ENCODE measurements around the gene AGAP1.
"Not testable (repeated sequence)": the region's sequence is repeated elsewhere in the genome, so short reads cannot be mapped to it uniquely, and the experiment has no call there.

Gene AGAP1

DNA sequence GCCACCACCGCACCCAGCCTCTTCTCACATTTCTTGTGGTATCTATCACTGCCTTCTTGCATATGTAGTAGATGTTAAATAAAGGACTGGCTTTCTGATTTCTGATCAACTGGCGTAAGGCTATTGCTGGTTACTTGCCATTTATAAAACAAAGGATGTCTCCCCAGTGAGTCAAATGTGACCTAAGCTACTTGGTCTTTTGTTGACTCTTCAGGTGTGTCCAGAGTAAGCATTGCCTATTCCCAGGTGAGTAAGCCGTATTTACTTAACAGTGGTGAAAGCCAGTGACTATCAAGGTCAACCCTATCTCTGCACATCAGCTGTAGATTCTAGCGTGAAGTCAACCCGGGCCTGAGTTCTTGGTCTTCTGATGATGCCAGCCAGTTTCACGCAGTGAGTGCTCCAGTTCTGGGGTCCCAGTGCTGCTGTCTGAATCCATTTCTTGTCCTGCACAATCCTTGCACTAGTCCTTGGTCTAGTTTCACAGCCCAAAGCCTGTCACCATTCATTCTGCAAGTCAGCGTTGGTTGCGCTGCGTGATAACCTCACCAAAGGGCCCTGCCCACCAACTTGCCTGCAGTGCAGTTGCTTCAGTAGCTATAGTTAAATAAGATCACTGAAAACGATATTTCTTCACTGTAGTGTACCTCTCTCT, 554.2 kb downstream of the AGAP1 start:
- DNase-seq (ENCODE audit: low read depth in 1 of 2, low spot score in 1 of 2) = no peak

DNA sequence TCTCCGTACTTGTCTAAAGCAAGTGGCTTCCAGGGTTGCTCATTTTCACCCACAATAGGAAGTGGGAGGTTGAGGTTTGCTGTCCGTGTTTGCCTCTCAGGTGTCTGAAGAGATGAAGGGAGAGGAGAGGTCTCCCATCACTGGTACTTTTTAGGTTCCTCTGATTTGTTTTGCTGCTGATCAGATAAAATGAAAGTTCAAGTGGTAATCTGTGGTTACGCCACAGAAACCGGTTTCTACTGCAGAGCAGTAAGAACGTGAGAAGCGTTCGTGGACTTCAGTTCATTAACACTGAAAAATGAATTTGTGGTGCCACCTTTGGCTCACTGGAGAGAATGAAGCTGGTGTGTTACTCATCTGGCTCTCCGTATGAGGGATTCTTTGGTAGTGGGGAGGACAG, 556.1 kb downstream of the AGAP1 start:
- DNase-seq (ENCODE audit: low read depth in 1 of 2, low spot score in 1 of 2) = no peak

DNA sequence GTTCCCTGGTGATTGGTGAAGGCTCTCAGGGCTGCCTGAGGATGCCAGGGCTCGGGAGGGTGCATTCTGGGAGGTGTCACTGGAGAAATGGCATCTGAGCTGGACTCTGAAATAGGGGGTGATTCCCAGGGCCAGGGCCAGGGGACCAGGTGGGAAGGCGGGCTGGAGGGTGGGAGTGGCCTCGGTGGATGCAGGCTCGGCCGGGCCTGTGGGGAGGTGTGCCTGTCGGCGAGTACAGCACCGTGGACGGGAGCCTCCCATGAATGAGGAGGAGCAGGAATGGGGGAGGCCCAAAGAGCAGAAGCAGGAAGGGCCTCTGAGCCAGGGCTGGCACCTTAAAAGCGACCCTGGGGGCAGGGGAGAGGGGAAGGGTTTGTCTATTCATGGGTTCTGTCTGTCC, 557.5 kb downstream of the AGAP1 start:
- DNase-seq (ENCODE audit: low read depth in 1 of 2, low spot score in 1 of 2) = no peak

DNA sequence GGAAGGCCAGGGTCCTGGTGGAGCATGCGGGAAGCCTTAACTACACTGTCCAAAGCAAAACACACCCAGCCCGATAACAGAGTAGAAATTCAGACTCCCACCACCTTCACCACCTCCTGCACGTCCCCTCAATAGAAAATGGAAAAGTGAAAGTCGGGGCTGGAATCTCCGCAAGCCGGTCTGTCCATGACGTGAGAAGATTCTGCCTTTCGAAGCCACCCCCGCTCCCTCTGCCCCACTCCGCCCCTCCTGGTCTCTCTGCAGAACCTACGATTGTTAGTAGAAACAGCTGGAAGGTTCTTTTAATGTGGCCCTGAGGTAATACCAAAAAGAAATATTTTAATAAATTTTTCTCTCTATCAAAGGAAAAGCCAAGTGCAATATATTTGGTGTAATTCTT, 558.0 kb downstream of the AGAP1 start:
- no peak for DNase-seq (ENCODE audit: low read depth in 1 of 2, low spot score in 1 of 2)

DNA sequence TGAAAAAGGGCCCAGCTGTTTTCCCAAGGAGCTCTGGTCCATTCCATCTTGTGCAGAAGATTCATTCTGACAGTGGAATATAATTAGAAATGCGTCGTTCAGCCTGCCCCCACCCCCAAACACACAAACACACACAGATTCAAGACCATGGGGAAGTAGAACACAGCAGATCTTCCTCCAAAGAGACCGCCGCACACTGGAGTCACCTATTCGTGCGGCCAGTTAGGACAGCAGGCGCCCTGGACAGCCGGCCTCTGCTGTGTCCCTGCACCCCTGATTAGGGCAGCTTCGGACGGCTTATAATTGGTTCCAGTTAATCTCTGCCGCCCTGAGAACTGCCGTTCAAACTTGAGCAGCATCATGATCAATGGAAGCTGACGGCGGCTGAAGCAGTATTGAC, 558.4 kb downstream of the AGAP1 start:
- no peak for DNase-seq (ENCODE audit: low read depth in 1 of 2, low spot score in 1 of 2)

DNA sequence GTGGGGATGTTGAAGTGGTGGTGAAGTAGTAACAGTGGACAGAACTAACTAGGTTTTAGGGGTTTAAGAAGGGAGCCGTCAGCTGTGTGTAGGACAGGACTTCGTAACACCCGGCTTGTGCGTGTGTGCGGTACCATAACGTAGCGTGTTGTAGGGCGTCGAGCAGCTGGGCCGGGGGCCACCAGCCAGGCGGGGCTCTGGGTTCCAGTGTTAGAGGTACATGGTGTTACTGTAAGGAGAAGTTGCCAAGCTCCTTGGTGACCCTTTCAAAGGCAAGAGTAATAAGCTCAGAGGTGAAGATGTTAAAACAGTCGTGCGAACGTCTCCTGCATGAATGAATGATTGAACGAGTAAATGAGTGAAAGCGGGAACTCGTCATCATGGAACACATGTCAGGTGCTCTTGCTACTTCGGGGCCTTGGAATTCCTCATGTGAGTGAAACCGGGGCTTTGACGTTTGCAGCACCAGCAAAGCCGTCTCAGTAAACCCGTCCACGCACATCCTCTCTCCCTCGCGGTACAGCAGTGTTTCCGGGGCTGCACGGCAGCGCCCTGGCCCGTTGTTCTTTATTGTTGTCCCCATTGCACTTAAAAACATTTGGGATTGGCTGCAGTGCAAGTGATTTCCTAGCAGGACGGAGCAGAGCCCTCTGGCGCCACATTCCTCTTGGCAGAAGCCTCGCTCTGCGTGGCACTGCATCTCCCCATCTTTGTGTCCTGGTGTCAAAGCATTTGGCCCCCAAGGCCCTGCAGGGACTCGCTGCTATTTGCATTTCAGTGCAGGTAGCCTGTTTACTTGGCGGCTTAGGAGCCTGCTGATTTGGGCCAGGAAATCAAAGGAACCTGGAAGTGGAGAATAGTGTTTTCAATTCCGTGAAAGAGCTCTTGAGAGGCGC, 559.3 kb downstream of the AGAP1 start:
- DNase-seq (ENCODE audit: low read depth in 1 of 2, low spot score in 1 of 2) = no peak

DNA sequence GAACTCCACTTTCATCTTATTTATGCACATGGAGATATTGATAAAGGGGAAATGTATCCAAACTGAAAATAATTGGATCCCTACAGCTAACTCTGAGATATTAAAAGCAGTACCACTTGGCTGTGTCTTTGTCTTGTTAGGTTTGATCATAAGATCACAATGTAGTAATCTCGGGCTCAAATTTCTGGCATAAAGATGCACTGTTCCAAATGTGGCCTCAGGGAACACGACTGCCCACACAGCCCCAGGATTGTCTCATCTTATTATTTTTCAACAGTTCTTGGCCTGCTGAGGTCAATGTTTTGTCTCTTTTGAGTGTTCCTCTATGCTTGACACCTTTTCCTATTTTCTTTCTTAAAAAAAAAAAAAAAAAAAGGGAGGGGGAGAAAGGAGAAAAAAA, 560.3 kb downstream of the AGAP1 start:
- no peak for DNase-seq (ENCODE audit: low read depth in 1 of 2, low spot score in 1 of 2)

DNA sequence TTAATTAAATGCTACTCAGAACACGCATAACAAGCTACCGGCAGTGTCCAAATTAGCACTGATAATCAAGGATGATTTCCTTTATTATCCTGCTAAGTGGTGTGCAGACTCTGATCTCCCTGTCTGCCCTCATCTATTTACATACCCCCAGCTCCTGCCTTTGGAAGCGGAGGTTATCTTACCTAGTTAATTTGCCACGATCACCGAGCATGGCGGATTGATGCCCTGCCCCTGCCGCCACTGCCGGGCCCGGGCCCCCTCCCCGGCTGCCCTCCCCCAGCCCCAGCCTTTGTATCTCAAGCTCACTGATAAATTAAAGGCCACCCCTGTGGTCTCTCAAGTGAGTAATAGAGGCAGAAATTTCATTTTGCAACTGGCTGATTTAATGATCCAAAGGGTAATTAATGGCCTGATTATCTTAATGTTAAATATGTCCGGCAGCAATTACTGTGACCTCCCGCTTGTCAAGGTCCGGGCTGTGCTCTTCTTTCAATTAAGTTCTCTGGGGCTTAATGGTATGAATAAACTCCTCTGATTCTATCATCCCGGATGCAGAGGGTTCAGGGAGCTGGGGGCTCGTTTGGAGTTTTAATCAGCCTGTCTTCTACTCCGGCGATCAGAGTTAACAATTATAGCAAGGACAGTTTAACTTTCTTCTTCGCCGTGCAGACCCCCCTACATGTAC, 560.9 kb downstream of the AGAP1 start:
- no peak for DNase-seq (ENCODE audit: low read depth in 1 of 2, low spot score in 1 of 2)

DNA sequence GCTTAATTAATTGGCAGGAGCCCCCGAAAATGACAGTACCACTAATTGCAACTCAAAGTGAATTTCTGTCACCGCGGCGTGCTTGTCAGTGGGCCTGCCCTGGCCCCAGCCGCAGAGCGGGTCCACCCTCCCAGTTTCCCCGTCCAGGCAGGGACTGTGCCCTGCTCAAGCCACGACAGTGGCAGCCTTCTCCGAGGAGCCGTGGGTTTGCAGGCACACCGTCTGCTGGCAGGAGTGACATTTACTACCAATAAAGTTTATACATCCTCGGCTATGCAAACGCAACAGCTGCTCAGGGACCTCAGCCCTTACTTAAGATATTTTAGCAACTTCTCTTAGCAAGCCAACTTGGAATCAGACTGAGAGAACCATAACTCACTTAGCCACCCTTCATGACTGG, 561.6 kb downstream of the AGAP1 start:
- no peak for DNase-seq (ENCODE audit: low read depth in 1 of 2, low spot score in 1 of 2)

DNA sequence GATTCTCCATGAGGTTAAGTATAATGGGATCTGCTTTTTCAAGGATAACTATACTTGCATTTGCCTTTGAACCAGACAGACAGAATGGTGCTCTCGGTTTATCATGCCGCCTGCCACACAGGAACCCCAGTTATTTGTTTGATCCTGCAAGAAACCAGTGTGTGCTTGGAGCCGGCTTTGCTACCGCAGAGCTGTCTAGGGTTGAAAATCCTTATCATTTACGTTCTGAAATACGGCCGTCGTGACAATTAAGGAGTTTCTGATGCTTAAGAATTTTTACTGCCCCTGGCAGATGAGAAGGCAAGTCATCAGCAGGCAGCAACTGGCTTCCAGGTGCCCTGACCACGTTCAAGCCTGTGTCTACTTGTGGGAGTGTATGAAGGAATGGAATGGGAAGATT, 562.3 kb downstream of the AGAP1 start:
- DNase-seq (ENCODE audit: low read depth in 1 of 2, low spot score in 1 of 2) = no peak

DNA sequence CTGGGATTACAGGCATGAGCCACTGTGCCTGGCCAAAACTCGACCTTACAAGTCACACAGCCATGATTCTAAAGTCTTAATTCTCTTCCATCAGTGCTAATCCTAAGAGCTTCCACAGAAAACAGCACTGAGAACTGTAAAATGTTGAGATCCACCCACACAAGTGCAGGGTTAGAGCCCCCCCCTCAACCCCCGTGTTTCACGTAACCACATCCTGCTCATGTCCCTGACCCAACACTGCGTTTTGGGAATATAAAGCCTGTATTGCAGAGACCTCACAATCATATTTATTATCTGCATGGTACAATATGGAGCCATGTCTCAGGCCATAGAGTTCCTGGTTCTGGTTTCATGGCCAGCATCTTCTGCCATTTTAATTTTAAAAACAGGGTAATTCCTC, 563.5 kb downstream of the AGAP1 start:
- no peak for DNase-seq (ENCODE audit: low read depth in 1 of 2, low spot score in 1 of 2)

DNA sequence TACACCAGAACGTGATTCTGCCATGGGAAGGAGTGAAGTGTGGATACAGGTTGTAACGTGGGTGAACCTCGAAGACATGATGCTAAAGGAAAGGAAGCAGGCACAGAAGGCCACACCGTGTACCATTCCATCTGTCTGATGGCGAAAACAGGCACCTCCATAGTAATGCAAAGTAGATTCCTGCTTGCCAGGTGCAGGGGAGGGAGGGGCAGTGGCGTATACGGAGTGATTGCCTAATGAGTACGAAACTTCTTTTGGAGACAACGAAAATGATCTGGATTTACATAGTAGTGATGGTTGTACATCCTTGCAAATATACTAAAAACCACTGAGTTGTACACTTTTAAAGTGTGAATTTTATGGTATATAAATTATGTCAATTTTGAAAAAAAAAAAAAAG, 567.7 kb downstream of the AGAP1 start:
- no peak for DNase-seq (ENCODE audit: low read depth in 1 of 2, low spot score in 1 of 2)

DNA sequence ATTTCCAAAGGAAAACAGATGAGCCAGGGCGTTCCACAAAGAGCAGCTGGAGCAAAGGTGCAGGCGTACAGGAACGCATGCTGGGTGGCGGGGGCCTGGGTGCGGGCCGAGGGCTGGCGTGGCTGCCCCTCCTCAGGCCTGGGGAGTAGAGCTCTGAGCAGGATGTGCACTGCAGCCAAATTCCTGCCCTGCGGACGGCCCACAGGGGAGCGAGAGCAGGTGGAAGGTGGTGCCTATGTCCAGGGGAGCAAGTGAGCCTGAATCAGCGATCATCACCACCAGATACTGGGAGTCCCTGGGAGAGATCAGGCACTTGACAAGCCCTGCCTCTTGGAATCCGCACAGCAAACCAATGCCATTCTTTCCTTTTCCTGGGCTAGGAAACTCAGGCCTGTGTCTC, 568.1 kb downstream of the AGAP1 start:
- DNase-seq (ENCODE audit: low read depth in 1 of 2, low spot score in 1 of 2) = no peak

DNA sequence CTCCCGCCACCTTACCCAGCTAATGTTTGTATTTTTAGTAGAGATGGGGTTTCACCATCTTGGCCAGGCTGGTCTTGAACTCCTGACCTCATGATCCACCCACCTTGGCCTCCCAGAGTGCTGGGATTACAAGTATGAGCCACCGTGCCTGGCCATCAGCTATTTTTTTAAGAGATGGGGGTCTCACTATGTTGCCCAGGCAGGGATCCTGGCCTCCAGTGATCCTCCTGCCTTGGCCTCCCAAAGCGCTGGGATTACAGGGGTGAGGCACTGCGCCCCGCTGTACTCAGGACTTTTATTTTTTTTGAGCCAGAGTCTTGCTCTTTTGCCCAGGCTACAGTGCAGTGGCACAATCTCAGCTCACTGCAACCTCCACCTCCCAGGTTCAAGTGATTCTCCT, 569.0 kb downstream of the AGAP1 start:
- not testable (repeated sequence) for DNase-seq (ENCODE audit: low read depth in 1 of 2, low spot score in 1 of 2)

DNA sequence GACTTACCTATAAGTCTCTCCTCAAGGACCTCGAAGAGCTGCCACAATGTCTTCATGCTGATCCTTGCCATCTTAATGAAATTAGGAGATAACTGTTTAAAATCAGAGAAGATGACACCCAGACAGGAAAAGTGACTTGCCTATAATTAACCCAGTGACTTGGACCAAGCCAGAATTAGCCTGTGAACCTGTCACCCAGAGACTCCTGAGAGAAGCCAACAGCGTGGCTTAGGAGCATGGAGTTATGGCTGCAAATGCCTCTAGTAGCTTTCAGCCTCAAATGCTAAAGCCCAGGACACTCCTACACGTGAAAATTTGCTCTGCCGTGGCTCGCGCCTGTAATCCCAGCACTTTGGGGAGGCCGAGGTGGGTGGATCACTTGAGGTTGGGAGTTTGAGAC, 570.2 kb downstream of the AGAP1 start:
- no peak for DNase-seq (ENCODE audit: low read depth in 1 of 2, low spot score in 1 of 2)

DNA sequence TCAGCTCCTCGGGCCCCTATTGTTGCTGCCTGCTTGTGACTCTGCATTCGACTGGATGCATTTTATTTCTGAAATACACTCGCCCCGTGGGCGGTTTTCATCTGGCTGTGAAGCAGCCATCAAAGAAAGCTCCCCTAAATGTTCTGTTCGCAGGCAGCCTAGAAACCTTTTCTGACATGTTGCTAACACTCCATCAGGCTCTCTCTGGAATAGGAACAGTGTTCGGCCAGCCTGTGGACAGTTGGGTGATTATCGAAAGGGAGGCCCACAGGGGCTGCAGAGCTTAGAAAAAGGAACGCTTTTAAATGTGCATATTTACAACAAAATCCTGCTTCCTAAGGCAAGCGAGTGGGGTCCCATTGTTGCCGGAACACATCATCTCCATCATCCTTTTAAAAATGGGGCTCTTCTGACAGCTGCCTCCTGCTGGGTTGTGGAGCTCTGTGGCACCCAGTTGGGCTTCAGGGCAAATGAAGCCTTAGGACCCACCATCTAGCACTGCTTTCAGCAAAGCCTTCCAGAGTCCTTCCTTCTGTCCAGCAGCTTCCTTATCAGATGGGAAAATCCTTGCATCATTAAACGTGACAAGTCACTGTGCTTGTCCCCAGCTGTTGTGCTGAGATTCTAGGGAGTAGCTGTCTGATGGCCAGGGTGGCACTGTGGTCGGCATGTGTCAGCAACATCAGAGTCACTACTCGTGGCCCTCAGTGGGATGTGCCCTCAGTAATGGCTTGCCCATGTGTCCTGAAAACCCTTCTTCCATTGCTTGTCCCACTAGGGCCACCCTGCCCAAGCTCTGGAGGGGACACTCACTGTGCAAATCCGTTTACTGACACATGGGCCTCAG, 571.7 kb downstream of the AGAP1 start:
- no peak for DNase-seq (ENCODE audit: low read depth in 1 of 2, low spot score in 1 of 2)

DNA sequence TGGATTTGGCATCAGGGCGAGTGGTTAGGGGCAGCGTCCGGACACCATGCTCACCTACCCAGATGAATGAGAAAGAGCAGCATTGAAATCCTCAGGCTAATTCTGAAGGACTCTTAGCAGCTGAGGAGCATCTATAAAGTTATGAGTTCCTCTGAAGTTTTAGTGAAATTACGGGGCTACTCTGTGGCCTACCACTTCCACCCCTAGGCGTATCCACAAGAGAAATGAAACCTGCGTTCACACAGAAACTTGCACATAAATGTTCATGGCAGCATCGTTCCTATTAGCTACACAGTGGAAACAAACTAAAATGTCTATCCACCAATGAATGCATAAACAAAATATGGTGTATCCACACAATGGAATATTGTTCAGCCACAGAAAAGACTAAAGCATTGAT, 576.4 kb downstream of the AGAP1 start:
- no peak for DNase-seq (ENCODE audit: low read depth in 1 of 2, low spot score in 1 of 2)

DNA sequence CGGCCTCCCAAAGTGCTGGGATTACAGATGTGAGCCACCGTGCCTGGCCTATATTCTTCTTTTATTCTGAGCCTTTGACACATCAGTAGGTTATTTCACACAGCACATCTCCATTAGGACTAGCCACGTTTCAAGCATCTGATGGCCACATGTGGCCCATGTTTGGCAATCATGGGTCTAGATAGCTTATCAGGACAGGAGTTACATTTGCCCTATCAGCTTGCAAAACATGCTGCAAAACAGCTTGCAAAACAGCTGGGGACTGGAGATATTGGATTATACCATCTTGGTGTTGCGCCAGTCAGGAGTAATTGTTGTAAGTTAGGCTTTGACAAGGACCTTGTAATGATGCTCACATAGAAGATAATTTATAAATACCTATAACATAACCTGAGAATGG, 579.4 kb downstream of the AGAP1 start:
- no peak for DNase-seq (ENCODE audit: low read depth in 1 of 2, low spot score in 1 of 2)

DNA sequence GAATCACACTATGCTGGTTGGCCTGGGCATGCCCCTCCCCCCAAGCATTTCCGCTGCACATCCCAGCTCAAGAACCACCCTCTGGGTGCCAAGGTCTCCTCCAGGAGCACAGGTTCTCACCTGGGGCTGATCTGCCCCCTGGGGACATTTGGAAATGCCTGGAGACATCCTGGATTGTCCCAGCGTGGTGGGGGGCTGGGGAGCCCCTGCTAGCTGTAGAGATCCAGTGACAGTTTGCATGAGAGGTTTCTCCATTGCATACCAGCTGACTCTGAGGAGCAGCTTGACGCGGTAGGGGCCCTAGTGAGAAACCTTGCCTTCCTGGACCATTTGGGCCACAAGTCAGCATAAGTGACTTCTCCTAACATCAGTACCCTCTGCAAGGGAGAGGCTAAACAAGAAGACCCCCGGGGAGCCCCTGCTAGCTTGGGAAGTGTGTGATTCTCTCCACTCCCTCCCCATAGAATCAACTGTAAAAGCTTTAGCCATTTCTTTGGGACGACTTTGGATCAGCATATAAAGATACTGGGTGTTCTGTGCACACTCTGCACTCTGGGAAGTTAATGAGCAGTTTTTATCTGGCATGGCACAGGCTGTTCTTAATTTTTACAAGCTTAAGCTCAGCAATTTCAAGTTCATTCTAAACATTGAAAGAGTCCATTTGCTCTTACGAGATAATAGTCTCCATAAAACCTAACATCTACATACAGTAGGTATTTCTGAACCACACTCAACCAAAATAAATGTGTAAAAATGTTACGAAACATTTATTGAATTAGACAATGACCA, 580.2 kb downstream of the AGAP1 start:
- no peak for DNase-seq (ENCODE audit: low read depth in 1 of 2, low spot score in 1 of 2)

DNA sequence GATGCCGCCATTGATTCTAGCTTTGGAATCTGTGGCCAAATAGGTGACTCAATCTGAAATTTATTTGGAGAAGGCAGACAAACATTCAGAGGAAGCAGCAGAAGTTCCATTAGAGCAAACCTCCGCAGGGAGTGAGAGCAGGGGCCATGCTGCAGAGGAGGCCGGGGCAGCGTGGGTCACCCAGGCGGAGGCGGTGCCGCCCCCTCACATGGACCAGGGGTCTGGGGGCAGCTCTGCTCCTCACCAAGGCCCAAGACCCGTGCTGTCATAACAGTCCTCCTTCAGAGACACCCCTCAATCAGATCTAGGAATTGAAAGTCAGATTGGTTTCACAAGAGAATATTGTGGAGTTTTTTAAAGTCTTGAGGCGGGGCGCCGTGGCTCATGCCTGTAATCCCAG, 582.0 kb downstream of the AGAP1 start:
- no peak for DNase-seq (ENCODE audit: low read depth in 1 of 2, low spot score in 1 of 2)
